OCI-M1 (cell line): Measurements from ENCODE around the gene HSPA5.
A peak's percentile ranks its signal among the peaks of the same experiment; 100 is the strongest.
"Not testable (repeated sequence)": the region's sequence is repeated elsewhere in the genome, so short reads cannot be mapped to it uniquely, and the experiment has no call there.

Experiments used
- DNase-seq: peaks from one replicate; lab custom pipeline; 2025; lab: John Stamatoyannopoulos, UW

HSPA5 gene

DNA sequence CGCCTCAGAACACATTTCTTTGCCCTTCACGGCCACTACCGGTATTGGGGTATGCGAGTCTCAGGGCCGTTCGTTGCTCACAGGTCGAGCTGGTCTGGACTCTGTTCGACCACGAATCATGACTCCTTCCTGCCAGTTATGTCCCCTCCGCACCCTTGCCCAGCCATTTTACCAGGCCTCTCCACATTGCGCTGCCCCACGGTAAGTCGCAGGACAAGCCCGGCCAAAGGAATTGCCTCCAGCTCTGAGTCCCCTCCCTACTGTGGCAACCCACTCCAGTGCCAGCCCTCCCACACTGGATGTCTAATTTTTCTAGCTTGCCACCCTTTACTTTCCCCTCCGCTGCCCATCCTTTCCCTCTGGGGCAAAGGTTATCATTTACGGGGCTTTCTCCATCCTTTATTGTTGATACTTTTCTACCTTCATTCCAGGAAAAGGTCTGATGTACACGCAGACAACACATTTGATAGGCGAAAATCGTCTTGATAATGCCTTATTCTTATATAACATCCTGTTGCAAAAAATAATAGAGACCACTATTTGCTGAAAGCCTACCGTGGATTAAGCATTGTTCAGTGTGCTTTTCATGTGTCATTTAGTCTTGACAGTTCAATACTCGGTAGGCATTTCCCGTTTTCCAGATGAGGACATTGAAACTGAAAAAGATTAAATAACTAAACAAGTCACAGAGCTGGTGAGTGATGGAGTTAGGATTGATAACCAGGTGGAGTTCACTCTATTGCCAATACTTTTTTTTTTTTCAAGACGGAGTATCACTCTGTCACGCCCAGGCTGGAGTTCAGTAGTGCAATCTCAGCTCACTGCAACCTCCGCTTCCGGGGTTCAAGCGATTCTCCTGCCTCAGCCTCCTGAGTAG, 958 bp upstream of the HSPA5 start:
- DNase-seq = peak; percentile 59

DNA sequence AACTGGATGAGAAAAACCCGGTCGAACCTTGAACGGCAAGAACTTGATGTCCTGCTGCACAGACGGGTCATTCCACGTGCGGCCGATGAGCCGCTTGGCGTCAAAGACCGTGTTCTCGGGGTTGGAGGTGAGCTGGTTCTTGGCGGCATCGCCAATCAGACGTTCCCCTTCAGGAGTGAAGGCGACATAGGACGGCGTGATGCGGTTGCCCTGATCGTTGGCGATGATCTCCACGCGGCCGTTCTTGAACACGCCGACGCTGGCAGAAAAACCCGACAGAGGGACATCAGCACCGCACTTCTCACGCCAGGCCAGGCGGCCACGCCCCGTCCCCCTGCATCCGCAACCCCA, 519 bp downstream of the HSPA5 start:
- DNase-seq = peak; percentile 67

DNA sequence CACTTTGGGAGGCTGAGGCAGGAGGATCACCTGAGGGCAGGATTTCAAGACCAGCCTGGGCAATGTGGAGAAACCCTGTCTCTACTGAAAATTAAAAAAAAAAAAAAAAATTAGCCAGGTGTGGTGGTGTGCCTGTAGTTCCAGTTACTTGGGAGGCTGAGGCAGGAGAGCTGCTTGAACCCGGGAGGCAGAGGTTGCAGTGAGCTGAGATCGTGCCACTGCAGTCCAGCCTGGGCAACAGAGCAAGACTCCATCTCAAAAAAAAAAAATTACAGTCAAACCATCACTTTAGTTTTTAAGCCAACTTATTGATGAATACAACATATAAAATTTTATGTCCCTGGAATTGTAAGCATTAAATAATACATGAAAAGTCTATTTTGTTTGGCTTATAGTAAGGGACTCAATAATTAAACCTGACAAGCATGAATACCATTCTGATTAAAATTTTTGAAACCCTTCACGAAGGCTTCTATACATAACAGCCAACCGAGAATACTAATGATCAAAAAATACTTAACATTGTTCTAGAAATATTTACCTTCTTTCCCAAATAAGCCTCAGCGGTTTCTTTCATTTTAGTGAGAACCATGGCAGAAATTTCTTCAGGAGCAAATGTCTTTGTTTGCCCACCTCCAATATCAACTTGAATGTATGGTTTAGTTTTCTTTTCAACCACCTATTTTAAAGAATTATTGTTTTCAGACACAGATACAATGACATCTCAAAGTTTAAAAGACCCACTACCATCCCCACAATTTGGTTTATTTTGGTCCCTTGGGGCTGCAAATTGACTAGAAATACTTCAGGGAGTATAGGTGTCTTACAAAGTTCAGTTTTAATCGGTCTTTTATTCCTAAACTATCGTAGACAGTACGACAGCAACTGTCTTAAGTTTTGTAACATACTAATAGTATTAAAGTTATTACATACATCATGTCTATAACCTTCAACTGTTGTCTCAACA, 1.2 kb downstream of the HSPA5 start:
- no peak for DNase-seq

DNA sequence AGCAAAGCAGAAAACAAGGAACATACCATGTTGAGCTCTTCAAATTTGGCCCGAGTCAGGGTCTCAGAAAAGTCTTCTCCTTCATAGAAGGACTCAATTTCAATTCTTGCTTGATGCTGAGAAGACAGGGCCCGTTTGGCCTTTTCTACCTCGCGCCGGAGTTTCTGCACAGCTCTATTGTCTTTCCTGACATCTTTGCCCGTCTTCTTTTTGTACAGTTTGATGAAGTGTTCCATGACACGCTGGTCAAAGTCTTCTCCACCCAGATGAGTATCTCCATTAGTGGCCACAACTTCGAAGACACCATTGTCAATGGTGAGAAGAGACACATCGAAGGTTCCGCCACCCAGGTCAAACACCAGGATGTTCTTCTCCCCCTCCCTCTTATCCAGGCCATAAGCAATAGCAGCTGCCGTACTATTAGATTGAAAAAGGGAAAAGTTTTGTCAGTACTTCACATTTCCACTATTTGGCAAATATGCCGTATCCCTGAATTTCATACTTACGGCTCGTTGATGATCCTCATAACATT, 2.2 kb downstream of the HSPA5 start:
- DNase-seq = no peak

DNA sequence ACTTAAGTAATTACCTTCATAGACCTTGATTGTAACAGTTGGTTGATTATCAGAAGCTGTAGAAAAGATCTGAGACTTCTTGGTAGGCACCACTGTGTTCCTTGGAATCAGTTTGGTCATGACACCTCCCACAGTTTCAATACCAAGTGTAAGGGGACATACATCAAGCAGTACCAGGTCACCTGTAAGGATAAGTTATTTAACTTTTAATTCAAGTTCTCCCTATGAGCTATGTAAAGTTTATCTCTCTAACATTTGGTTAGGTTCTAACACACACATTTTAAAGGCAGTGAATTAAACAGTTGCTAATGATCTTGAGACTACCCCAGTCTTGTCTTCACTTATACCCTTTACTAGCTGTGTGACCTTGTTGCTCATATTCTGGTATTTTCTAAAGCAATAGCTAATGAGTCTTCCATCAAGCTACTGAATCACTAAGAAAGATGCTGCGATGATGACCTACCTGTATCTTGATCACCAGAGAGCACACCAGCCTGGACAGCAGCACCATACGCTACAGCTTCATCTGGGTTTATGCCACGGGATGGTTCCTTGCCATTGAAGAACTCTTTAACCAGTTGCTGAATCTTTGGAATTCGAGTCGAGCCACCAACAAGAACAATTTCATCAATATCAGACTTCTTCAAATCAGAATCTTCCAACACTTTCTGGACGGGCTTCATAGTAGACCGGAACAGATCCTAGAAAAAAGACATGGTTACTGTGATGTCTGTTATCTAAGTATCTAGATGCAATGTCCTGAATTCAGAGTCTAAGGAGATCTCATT, 2.8 kb downstream of the HSPA5 start:
- peak; percentile 44 for DNase-seq

DNA sequence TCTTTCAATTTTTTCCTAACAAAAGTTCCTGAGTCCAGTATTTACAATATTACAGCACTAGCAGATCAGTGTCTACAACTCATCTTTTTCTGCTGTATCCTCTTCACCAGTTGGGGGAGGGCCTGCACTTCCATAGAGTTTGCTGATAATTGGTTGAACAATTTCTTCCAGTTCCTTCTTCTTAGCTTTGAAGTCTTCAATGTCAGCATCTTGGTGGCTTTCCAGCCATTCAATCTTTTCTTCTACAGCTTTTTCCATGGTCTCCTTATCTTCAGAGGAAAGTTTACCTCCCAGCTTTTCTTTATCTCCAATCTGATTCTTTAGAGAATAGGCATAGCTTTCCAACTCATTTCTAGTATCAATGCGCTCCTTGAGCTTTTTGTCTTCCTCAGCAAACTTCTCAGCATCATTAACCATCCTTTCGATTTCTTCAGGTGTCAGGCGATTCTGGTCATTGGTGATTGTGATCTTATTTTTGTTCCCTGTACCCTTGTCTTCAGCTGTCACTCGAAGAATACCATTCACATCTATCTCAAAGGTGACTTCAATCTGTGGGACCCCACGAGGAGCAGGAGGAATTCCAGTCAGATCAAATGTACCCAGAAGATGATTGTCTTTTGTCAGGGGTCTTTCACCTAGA, 4.5 kb downstream of the HSPA5 start:
- DNase-seq = peak; percentile 54

DNA sequence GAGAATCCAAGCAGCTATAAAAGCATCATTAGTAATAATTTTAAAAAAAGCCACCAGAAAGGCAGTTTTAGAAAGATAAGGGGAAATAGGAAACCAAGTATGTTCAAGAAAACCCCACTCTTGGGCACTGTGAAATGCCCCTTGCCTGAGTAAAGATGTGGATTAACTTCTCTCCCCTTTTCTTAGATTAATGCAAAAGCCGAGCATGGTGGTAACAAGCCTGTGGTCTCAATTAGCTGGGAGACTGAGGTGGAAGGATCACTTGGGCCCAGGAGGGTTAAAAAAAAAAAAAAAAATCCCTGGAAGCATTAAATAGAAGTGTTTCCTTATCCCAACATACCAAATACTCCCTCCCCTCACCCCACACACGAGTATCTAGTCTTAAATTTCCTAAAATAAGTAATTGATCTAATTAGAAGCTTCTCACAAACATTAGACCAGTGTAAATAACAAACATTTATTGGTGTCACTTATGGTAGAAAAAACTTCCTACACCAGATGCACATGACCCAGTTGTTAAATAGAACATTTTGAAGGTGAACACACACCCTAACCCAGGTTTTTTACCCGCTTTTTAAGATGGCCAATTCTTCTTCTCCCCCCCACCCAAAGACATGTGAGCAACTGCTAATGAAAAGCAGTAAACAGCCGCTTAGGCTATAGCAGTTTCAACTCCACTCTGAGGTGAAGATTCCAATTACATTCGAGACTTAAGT, 5.2 kb downstream of the HSPA5 start:
- DNase-seq = peak; percentile 54

DNA sequence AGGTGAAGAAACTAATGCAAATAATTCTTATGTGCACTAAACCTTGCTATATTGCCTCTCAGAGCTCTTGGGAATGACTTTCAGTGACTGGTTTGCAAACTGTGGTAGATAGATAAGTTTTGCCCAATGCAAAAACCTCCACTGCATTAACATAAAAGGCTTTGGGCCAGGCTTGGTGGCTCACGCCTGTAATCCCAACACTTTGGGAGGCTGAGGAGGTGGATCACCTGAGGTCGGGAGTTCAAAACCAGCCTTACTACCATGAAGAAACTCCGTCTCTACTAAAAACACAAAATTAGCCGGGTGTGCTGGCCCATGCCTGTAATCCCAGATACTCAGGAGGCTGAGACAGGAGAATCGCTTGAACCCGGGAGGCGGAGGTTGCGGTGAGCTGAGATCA, 7.0 kb downstream of the HSPA5 start:
- DNase-seq = peak; percentile 55

DNA sequence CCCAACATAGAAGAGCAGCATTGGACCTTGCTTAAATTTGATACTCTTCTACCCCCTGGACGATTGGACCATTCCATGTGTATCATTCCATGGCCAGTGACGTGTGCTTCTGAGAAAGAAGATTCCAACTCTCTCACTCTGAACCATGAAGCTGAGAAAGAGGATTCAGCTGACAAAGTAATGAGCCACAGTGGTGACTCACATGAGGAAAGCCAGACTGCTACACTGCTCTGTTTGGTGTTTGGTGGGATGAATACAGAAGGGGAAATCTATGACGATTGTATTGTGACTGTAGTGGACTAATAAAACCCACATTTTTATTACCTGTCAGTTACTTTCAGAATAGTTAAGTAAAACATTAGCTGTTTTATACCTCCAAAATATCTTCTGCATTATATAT, 7.5 kb downstream of the HSPA5 start:
- DNase-seq = peak; percentile 55

DNA sequence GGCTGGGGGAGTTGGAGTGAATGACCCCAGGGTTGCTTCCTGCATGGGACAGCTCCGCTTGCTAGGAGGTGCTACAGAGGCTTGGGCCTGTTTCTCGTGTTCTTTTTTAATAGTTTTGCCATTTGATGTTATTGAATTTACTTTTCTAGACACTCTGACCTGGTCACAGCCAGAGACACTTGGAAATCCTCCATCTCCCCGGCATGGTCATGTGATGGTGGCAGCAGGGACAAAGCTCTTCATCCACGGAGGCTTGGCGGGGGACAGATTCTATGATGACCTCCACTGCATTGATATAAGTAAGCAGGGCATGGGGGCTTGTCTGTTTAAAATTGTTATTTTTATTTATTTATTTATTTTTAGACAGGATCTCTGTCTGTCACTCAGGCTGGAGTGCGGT, 13.4 kb downstream of the HSPA5 start:
- DNase-seq = no peak

DNA sequence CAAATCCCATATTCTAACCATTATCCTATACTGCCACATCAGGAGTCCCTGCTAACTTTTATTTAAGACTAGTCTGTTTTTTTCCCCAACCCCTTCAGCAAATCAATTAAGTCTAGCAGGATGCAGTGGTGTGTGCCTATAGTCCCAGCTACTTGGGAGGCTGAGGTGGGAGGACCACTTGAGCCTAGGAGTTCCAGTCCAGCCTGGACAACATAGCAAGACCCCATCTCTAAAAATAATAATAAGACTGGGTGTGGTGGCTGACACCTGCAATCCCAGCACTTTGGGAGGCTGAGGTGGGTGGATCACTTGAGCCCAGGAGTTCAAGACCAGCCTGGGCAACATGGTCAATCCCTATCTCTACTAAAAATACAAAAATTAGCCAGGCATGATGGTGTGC, 16.3 kb downstream of the HSPA5 start:
- DNase-seq = not testable (repeated sequence)

DNA sequence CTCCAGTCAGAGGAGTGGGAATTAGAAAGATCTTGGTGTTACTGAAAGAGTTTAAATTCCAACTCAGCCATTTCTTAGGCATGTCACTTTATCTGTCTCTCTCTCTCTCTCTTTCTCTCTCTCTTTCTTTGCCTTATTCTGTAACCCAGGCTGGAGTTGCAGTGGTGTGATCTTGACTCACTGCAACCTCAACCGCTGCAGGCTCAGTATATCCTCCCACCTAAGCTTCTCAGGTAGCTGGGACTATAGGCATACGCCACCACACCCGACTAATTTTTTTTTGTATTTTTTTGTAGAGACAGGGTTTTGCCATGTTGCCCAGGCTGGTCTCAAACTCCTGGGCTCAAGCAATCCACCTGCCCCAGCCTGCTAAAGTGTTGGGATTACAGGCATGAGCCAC, 22.5 kb downstream of the HSPA5 start:
- no peak for DNase-seq

DNA sequence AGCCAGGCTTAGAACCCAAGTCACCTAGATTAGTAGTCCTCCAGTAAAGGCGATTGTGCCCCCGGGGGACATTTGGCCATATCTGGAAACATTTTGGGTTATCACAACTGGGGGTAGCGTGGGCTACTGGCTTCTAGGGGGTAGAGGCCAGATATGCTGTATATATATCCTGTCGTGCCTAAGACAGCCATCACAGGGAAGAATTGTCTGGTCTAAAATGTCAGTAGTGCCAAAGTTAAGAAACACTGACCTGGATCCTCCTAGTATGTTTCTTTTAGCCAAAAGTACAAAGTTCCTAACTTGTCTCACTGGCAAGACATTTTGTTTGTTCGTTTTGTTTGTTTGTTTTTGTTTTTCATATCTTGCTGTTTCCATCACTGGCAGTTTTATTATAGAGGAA, 27.0 kb downstream of the HSPA5 start:
- no peak for DNase-seq

DNA sequence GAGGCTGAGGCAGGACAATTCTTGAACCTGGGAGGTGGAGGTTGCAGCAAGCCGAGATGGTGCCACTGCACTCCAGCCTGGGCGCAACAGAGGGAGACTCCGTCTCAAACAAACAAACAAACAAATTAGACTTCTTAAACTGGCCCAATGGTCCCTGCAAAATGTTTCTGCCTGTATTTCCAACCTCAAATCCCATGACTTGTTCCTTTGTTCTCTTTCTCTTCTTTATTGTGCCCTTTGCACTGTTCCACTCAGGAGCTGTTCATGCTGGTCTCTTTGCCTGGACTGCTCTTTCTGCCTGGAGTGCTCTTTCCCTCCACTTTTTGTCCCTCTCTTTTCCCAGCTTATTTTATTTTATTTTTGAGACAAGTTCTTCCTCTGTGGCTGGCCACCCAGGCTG, 36.7 kb downstream of the HSPA5 start:
- DNase-seq = no peak

DNA sequence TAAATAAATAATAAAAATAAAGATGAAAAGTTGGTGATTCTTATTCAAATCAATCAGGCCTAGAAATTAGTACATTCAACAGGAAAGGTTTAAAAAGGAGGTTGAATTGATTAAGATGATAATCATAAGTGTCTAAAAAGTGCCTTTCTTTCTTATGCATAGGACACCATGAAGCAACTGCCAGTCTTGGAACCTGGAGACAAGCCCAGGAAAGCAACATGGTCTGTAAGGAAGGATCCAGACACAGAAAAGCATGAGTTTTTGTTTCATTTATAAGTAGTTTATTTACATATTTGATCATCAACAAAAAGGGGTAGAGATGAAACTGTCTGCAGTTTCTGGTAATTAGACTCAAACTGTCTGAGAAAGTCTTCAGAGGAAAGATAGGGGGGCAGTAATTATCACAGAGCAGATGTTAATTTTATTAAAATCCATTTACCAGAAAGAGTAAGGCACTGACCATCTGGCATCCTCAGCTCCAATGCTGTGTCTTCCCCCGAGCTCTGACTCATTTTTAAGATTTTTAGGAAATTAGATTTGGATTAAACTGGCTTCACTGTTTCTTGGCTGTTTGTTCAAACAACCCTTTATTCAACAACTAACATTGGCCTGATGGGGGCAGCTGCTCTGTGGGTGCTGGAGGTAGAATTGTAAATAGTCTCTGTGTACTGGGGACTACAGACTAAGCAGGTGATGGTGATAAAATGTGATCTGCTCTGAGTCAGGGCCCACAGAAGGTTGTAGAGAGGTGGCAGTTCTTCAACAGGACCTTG, 38.1 kb downstream of the HSPA5 start:
- DNase-seq = no peak

DNA sequence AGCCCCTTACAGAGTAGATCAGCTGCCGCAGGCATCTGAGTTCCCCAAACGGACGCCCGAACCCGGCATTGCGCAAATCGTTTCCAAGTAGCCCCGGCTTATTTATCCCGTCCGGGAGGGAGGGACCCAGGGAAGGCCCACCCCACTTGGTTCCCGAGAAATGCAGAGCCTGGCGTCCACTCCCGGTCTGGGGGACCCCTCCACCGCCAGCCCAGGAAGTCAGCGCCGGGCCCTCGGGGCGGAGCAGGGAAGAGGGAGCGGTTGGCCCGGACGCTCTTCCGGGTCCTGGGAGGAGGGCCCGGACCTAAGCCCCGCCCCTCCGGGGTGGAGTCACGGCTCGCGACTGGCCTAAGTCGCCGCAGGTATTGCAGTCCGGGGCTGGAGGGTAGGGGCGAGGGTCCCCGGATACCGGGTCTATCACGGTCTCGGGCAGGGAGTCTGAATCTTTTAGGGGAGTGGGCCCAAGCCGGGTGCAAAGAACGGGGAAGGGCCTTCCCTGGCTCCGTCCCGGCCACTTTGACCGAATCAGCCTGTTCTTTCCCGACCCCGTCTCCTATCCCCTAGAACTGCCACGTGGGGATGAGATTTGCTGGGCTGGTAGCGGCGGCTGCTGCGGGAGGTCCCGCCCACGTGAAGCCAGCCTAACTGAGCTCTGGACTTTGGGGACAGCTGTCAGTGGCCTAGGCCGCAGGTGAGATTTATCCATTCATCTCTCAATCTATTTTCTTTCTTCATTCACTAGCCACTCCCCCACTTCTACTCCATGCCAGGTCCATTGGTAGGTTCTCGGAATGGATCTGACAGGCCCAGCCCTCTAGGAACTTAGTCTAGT, 40.7 kb downstream of the HSPA5 start, which contains the start of gene RABEPK:
Gene RABEPK, plus strand, starts transcription at position 327 of the 832 bp plus-strand sequence. CDS start 2,472 bp downstream, outside the sequence.
- peak; percentile 96 for DNase-seq

DNA sequence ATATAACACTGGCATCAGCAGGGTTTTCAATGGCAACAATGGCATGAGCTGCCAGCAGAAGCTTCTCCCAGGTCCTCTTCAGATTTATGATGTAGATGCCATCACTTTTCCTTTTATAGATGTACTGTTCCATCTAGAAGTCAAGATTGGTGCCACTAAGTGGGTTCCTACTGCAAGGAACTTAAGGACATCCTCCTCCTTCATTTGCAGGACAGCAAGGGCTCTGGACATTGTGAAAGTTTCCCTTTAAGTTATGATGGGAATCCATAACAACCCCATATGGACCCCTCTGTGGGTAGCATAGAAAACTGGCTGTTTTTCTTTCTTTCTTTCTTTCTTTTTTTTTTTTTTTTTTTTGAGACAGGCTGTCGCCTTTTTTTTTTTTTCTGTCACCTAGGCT, 45.6 kb downstream of the HSPA5 start:
- DNase-seq = not testable (repeated sequence)

DNA sequence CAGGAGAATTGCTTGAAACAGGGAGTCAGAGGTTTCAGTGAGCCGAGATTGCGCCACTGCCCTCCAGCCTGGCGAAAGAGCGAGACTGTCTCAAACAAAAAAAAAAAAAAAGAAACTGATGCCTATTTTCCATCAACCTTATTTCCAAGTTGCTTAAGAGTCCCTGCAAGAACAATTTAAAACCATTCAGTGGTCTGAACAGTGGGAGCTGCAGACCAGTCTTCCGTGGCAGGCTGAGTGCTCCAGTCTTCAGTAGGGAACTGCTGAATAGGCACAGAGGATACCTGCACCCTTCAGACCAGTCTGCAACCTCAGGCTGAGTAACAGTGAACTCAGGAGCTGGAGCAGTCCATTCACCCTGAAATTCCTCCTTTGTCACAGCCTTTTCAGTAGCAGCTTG, 46.7 kb downstream of the HSPA5 start:
- DNase-seq = not testable (repeated sequence)

DNA sequence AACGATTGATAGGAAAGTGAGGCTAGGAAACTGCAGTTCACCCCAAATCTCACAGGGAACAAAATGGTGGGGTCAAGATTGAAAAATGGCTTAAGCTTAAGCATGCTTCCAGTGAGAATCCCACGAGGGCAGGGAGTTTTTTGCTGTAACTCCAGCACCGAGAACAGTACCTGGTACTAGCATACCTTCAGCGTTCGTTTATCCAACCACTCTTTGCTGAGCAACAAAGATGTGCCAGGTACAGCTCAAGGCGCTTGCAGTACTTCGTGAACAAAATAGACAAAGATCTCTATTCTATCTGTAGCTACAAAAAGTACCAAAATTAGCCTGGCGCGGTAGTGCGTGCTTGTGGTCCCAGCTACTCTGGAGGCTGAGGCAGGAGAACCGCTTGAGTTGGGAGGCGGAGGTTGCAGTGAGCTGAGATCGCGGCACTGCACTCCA, 50.8 kb downstream of the HSPA5 start:
- DNase-seq = no peak
